GM12891 (cell line): ENCODE results near the gene ZBTB7B.

Experiments used
- PAX5 ChIP-seq: IDR thresholded peaks from 2 replicates; pipeline ENCODE4 v1.6.1; 2011; ENCODE audit warnings: low read length, moderate library complexity, mild to moderate bottlenecking; ENCODE audit not compliant: insufficient read depth, severe bottlenecking
- POLR2A ChIP-seq: IDR thresholded peaks from 2 replicates; pipeline ENCODE4 v1.6.1; 2011; ENCODE audit warnings: low read depth, low read length, control low read depth
- POLR2AphosphoS5 ChIP-seq: IDR thresholded peaks from 2 replicates; pipeline ENCODE4 v1.6.1; 2011; ENCODE audit warnings: low read depth, low read length, control low read depth
- POU2F2 ChIP-seq: IDR thresholded peaks from 2 replicates; pipeline ENCODE4 v1.6.1; 2011; ENCODE audit warnings: low read depth, mild to moderate bottlenecking, control low read depth, low read length, moderate library complexity
- SPI1 ChIP-seq: IDR thresholded peaks from 2 replicates; pipeline ENCODE4 v1.6.1; 2011; ENCODE audit warnings: low read depth, low read length, control low read depth
- TAF1 ChIP-seq: IDR thresholded peaks from 2 replicates; pipeline ENCODE4 v1.6.1; 2011; ENCODE audit warnings: low read depth, low read length, control low read depth

DNA sequence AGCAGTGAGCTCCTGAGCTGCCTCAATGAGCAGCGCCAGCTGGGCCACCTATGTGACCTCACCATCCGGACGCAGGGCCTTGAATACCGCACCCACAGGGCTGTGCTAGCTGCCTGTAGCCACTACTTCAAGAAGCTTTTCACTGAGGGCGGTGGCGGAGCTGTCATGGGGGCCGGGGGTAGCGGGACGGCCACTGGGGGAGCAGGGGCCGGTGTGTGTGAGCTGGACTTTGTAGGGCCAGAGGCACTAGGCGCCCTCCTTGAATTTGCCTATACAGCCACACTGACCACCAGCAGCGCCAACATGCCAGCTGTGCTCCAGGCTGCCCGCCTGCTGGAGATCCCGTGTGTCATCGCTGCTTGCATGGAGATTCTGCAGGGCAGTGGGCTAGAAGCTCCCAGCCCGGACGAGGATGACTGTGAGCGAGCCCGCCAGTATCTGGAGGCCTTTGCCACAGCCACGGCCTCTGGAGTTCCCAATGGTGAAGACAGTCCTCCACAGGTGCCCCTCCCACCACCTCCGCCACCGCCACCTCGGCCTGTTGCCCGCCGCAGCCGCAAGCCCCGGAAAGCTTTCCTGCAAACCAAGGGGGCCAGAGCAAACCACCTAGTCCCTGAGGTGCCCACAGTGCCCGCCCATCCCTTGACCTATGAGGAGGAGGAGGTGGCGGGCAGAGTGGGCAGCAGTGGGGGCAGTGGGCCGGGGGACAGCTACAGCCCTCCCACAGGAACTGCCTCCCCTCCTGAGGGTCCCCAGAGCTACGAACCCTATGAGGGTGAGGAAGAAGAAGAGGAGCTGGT lies 12.3 kb downstream of the ZBTB7B start:
- TF ChIP-seq POLR2A (no peak), POLR2AphosphoS5 (no peak), POU2F2 (no peak), TAF1 (no peak), PAX5 (no peak), SPI1 (no peak)
